ENCODE measurements around the gene FNDC11.

The FNDC11 gene

DNA sequence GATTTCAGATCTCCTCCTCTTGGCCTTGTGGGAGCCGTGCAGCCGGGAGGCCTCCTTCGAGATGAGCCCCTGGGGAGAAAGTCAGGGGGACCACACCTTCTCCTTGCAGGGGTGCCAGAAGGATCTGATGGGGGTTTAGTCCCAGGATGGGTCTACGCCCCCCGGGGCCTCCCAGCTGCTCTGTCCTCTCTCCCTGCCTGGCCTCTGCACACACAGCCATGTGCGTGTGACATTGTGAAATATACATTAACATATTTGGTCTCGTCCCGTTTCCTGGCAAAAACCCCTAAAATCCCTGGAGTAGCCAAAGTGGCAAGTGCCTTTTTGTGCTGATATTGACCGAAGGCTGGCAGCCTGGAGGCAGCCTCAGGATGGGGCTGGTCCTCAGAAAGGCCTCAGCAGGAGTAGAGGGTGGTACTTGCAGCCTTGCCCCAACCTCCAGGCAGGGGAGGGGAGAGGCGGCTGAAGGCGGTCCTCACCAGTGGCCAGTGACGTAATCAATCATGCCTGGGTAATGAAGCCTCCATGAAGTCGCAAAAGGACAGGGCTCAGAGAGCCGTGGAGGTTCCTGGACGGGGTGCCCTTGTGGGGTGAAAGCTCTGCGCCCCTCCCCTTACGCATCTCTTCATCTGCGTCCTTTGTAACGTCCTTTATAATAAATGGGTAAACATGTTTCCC, 25.2 kb downstream of the FNDC11 start:
- DNase-seq (ENCODE audit: low read depth, low spot score), result no peak

DNA sequence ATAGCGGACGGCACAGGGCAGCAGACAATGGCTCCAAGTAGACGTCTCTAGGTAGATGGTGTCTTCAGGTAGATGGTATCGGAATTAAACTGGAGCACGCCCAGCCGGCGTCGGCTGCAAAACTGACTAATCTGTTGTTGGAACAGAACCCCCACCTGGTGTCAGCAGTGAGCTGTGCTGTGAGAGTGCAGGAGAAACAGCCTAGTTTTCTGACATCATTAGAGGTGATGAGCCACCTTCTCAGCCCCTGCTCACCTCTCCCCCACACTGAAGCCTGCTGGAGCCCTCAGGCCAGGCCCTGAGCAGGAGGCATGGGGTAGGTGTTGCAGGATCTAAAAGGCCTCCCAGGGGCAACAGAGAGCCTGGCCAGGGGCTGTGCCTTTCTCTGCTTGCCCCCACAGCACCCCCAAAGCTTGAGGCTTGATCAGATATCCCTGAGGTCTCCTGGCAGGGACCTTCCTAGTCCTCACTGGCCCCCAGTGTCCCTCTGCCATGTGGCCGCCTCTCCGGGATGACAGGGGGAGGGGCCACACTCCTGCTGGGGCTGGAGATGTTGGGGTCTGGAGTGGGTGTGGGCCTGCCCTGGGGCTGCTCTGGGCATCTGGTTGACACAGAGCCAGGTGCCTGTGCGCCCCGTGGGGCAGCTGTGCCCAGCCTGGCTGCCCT, 27.0 kb downstream of the FNDC11 start:
- peak; percentile 31 for DNase-seq (ENCODE audit: low read depth, low spot score)

- no peak for DNase-seq (ENCODE audit: low read depth, low spot score)
Measured at GRCh38 chr20:63582382-63583063, 28.6 kb downstream of the FNDC11 start.

DNA sequence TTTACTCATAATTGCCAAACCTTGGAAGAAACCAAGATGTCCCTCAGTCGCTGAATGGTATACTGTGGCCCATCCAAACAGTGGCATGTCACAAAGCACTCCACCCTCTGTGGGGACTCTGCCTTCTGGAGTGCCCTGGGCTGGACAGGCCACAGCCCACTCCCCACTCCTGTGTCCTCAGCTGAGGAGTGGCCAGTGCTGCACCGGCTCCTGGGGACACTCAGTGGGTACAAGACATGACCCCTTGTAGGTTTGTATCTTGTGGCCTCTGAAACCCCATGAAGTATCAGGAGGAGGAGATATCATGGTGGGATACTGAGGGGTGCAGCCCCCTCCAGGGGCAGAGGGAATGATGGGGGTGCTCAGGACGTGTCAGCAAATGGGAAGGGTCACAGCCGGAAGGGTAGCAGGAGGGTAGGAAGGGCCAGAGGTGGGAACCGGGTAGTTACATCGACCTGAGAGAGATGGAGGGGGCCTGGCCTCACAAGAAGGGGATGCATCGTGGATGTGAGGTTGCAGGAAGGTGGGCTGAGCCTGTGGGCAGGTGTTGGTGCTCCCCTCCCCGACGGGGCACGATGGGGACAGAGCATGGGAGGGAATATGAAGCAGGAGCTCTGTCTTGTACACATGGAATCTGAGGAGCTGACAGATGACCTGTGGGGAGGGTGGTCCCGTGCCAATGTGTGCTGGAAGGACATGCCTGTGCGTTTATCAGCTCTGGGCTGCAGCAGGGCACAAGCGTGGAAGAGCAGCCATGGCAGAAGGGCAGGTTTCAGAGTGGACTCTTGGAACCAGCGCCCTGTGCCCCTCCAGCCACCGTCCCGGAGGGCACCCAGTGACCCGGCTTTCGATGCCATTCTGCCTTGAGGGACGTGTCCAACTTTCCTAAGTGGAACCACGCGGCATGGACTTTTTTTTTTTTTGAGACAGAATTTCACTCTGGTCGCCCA, 31.9 kb downstream of the FNDC11 start:
- DNase-seq (ENCODE audit: low read depth, low spot score), result no peak

- DNase-seq (ENCODE audit: low read depth, low spot score), result no peak
Measured at GRCh38 chr20:63586797-63587196, 32.8 kb downstream of the FNDC11 start.

GRCh38 chr20:63587256-63587655, 33.3 kb downstream of the FNDC11 start:
- DNase-seq (ENCODE audit: low read depth, low spot score), result no peak

- no peak for DNase-seq (ENCODE audit: low read depth, low spot score)
Measured at GRCh38 chr20:63587776-63588591, 34.0 kb downstream of the FNDC11 start.

GRCh38 chr20:63588641-63589041, 34.7 kb downstream of the FNDC11 start:
- DNase-seq (ENCODE audit: low read depth, low spot score), result no peak

- no peak for DNase-seq (ENCODE audit: low read depth, low spot score)
Measured at GRCh38 chr20:63589261-63590217, 35.6 kb downstream of the FNDC11 start.

- DNase-seq (ENCODE audit: low read depth, low spot score), result no peak
Measured at GRCh38 chr20:63590218-63591146, 36.5 kb downstream of the FNDC11 start.

- DNase-seq (ENCODE audit: low read depth, low spot score), result no peak
Measured at GRCh38 chr20:63591147-63591533, 37.2 kb downstream of the FNDC11 start.

- DNase-seq (ENCODE audit: low read depth, low spot score), result no peak
Measured at GRCh38 chr20:63591786-63592355, 37.9 kb downstream of the FNDC11 start.

DNA sequence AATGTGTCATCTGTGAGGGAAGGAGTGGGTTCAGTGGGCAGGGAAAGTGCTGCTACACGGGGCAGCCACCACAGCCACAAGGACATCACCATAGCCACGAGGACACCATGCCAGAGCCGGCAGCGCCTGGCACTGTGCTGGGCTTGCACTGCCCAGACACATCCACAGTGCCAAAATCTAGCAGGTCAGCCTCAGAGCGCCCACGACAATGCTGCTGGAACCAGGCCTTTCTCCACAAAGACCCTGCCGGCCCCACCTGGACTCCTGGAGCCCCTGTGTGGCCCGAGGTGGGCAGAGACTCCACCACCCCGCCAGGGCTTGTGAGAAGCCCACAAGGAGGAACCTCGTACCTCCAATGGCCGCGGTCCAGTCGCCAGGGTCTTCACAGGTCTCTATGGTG, 38.7 kb downstream of the FNDC11 start:
- no peak for DNase-seq (ENCODE audit: low read depth, low spot score)

DNA sequence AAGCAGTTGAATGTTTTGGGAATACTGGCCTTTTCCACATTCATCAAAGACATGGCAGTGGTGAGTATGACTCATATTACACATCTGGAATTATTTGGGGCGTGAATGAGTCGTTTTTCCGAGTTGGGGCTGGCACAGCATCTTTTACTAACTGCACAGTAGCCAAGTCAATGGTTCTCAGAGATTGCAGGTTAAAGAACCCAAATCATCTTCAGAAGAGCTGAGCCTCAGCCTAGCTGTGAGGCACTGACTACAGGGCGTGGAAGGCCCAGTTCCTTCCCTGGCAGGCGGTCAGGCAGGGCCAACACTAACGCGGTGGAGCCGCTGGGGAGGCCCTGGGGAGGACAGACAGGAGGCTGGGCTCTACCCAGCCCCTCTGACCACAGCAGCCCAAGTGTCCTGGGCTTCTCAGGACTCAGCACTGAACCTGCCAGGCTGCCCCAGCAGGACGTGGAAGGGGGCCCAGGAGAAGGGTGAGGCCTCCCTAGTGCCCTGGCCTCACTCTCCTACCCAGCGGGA, 40.1 kb downstream of the FNDC11 start:
- no peak for DNase-seq (ENCODE audit: low read depth, low spot score)

DNA sequence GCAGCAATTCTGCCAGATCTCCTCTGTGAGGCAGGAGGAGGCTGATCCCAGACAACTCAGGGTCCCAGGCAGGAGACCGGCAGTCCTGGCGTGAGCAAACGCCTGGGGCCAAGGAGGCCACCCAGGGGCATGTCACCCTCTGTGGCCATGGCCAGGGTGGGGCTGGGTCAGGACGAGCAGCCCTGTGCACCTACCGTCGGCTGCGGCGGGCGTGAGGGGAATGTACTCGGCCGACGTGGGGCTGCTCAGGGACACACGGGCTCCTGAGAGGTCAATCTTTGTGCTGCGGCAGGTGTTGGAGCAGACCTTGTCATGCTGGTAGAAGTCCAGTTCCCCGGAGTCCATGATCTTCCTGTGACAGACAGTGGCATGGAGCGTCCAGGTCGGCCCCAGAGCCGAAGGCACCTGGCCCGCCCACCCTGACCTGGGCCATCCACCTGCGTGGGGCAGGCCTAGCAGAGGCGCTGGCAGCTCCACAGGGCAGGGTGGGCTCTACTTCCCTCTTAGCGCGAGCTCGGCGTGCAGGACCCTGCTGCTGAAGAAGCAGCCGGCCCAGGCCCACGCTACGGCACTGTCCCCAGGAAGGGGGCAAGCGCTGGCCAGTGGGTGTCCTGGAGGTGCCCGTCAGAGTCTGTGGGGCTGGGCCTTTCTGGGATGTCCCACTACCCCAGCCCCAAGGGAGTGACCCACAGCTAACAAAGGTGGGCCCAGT, 41.6 kb downstream of the FNDC11 start:
- no peak for DNase-seq (ENCODE audit: low read depth, low spot score)

DNA sequence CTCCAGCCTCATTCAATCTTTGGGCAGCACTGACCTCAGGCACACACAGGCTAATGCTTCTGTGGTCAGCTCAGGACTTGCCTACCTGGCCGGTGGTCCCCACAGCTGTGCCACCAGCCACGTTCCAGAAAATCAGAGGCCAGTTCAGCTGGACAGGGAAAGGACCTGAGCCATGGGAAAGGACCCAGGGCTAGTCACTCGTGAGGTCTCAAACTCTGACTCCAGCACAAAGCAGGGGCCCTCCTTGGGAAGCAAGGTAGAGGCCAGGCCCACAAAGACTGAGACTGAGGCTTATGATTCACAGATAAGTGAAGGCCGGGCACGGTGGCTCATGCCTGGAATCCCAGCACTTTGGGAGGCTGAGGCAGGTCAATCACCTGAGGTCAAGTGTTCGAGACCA, 42.5 kb downstream of the FNDC11 start:
- no peak for DNase-seq (ENCODE audit: low read depth, low spot score)

Measured in activated naive CD8-positive, alpha-beta T cell treated with anti-CD3 and anti-CD28 coated beads, Interleukin-2, amount 50 U/mL, for 16 hours (primary cell).